DND-41 (cell line): ENCODE results near the gene SH3GL3.

ENCODE experiments used
- ATAC-seq: fragments of 200-7000 bp; cut with Tn5 transposase; 3 replicates; pipeline ENCODE4 v1.9.1; 2021; ENCODE audit warnings: low read depth; ENCODE audit not compliant: insufficient read depth
- DNase-seq: peaks from one replicate; pipeline ENCODE4 v3.0.0-alpha.2; 2020
- H2AFZ ChIP-seq: 2 replicates; pipeline ENCODE4 v1.6.0; 2012; ENCODE audit warnings: low read depth, low read length
- H3K27ac ChIP-seq: 2 replicates; pipeline ENCODE4 v1.5.1; 2012; ENCODE audit warnings: low read length, inconsistent platforms
- H3K27me3 ChIP-seq: fragments of 200-600 bp; sonication (generic); 2 replicates; pipeline ENCODE4 v1.6.0; 2012; ENCODE audit warnings: low read length, mild to moderate bottlenecking, inconsistent platforms; ENCODE audit not compliant: insufficient read depth, poor library complexity
- H3K36me3 ChIP-seq: 2 replicates; pipeline ENCODE4 v1.5.1; 2012; ENCODE audit warnings: low read length, inconsistent platforms; ENCODE audit not compliant: insufficient read depth
- H3K4me1 ChIP-seq: 2 replicates; pipeline ENCODE4 v1.5.1; 2012; ENCODE audit warnings: mild to moderate bottlenecking, low read length; ENCODE audit not compliant: insufficient read depth
- H3K4me2 ChIP-seq: 2 replicates; pipeline ENCODE4 v1.6.0; 2012; ENCODE audit warnings: mild to moderate bottlenecking, moderate library complexity, low read length, inconsistent platforms; ENCODE audit not compliant: insufficient read depth
- H3K4me3 ChIP-seq, 2 experiments: fragments of 200-600 bp in 1 of 2; shearing (Covaris generic) in 1 of 2; 2 replicates each; pipeline ENCODE4 v1.5.1; 2012 to 2016; ENCODE audit warnings: inconsistent platforms in 2 of 2, low read length in 2 of 2, mild to moderate bottlenecking in 2 of 2, low read depth in 1 of 2, moderate library complexity in 1 of 2
- H3K79me2 ChIP-seq: 2 replicates; pipeline ENCODE4 v1.6.0; 2012; ENCODE audit warnings: low read length, inconsistent platforms; ENCODE audit not compliant: insufficient read depth
- H3K9ac ChIP-seq: 2 replicates; pipeline ENCODE4 v1.6.0; 2012; ENCODE audit warnings: low read depth, mild to moderate bottlenecking, inconsistent platforms, low read length, moderate library complexity
- H3K9me3 ChIP-seq: 2 replicates; pipeline ENCODE4 v1.5.1; 2012; ENCODE audit warnings: low read length, moderate library complexity, mild to moderate bottlenecking, inconsistent platforms; ENCODE audit not compliant: insufficient read depth, severe bottlenecking
- H4K20me1 ChIP-seq: 2 replicates; pipeline ENCODE4 v1.6.0; 2012; ENCODE audit warnings: low read length; ENCODE audit not compliant: insufficient read depth
- CTCF ChIP-seq: IDR thresholded peaks from 2 replicates; pipeline ENCODE4 v1.5.1; 2012; ENCODE audit warnings: borderline replicate concordance, low read length, moderate library complexity, mild to moderate bottlenecking; ENCODE audit not compliant: poor library complexity, severe bottlenecking; ENCODE audit errors: extremely low read depth
- EZH2 ChIP-seq: IDR thresholded peaks from 3 replicates; pipeline ENCODE4 v1.6.1; 2012; ENCODE audit warnings: borderline replicate concordance, low read depth, mild to moderate bottlenecking, moderate library complexity, low read length, inconsistent platforms; ENCODE audit not compliant: severe bottlenecking

Gene SH3GL3

GRCh38 chr15:83595191-83595590, 148.1 kb downstream of the SH3GL3 start:
- TF ChIP-seq EZH2 (no peak), CTCF (no peak)
- ATAC-seq, result no peak
- Histone ChIP-seq H3K27ac (no peak overlapping the region), H2AFZ (no peak overlapping the region), H3K36me3 (no peaks in the 10 kb centered on the region), H4K20me1 (no peaks in the 10 kb centered on the region), H3K9ac (no peak overlapping the region), H3K9me3 (no peaks in the 10 kb centered on the region), H3K4me1 (no peaks in the 10 kb centered on the region), H3K79me2 (no peaks in the 10 kb centered on the region), H3K4me3 (no peak overlapping the region), H3K27me3 (no peaks in the 10 kb centered on the region), H3K4me2 (no peak overlapping the region)
- no peak for DNase-seq

GRCh38 chr15:83598031-83598430, 150.9 kb downstream of the SH3GL3 start:
- Histone ChIP-seq H3K36me3 (no peaks in the 10 kb centered on the region), H3K4me3 (no peak overlapping the region), H3K9ac (no peak overlapping the region), H3K9me3 (no peaks in the 10 kb centered on the region), H4K20me1 (no peaks in the 10 kb centered on the region), H2AFZ (no peak overlapping the region), H3K79me2 (no peaks in the 10 kb centered on the region), H3K4me1 (no peaks in the 10 kb centered on the region), H3K27me3 (no peaks in the 10 kb centered on the region), H3K4me2 (no peak overlapping the region), H3K27ac (no peak overlapping the region)
- no peak for DNase-seq
- no peak for ATAC-seq
- TF ChIP-seq CTCF (no peak), EZH2 (no peak)

- H4K20me1 ChIP-seq, result no peaks in the 10 kb centered on the region
- no peaks in the 10 kb centered on the region for H3K36me3 ChIP-seq
- no peak overlapping the region for H3K27ac ChIP-seq
- no peak for ATAC-seq
- TF ChIP-seq CTCF, result no peak
- TF ChIP-seq EZH2, result no peak
- H3K4me3 ChIP-seq, result no peak overlapping the region
- H3K27me3 ChIP-seq, result no peaks in the 10 kb centered on the region
- no peak for DNase-seq
- no peak overlapping the region for H3K4me2 ChIP-seq
- no peak overlapping the region for H2AFZ ChIP-seq
- H3K4me1 ChIP-seq, result no peaks in the 10 kb centered on the region
- no peaks in the 10 kb centered on the region for H3K9me3 ChIP-seq
- H3K9ac ChIP-seq, result no peak overlapping the region
- no peaks in the 10 kb centered on the region for H3K79me2 ChIP-seq
Observed at GRCh38 chr15:83602021-83602420, 154.9 kb downstream of the SH3GL3 start.

- H3K27me3 ChIP-seq, result no peaks in the 10 kb centered on the region
- H3K4me3 ChIP-seq, result no peak overlapping the region
- no peaks in the 10 kb centered on the region for H3K9me3 ChIP-seq
- H3K36me3 ChIP-seq, result no peaks in the 10 kb centered on the region
- ATAC-seq (no peak), DNase-seq (no peak)
- H4K20me1 ChIP-seq, result no peaks in the 10 kb centered on the region
- H3K27ac ChIP-seq, result no peak overlapping the region
- H3K9ac ChIP-seq, result no peak overlapping the region
- H3K4me2 ChIP-seq, result no peak overlapping the region
- TF ChIP-seq EZH2 (no peak), CTCF (no peak)
- no peaks in the 10 kb centered on the region for H3K4me1 ChIP-seq
- H3K79me2 ChIP-seq, result no peaks in the 10 kb centered on the region
- no peak overlapping the region for H2AFZ ChIP-seq
Observed at GRCh38 chr15:83604549-83604948, 157.4 kb downstream of the SH3GL3 start.
